AG09309 (cell line): ENCODE results near the gene PHACTR3.

Experiments used
- DNase-seq: peaks from one replicate; pipeline ENCODE4 v3.0.0-alpha.2; 2010; ENCODE audit warnings: low read depth
- H3K4me3 ChIP-seq: 2 replicates; pipeline ENCODE4 v1.5.1; 2011; ENCODE audit warnings: mild to moderate bottlenecking, low read depth, low read length, moderate library complexity; ENCODE audit not compliant: control insufficient read depth
- TF ChIP-seq, protein P1 (sequence below): IDR thresholded peaks from 2 replicates; pipeline ENCODE4 v1.5.1; 2011; ENCODE audit warnings: mild to moderate bottlenecking, low read depth, low read length, inconsistent platforms; ENCODE audit not compliant: insufficient read depth, control insufficient read depth; ENCODE audit errors: missing control alignments

Gene PHACTR3

DNA sequence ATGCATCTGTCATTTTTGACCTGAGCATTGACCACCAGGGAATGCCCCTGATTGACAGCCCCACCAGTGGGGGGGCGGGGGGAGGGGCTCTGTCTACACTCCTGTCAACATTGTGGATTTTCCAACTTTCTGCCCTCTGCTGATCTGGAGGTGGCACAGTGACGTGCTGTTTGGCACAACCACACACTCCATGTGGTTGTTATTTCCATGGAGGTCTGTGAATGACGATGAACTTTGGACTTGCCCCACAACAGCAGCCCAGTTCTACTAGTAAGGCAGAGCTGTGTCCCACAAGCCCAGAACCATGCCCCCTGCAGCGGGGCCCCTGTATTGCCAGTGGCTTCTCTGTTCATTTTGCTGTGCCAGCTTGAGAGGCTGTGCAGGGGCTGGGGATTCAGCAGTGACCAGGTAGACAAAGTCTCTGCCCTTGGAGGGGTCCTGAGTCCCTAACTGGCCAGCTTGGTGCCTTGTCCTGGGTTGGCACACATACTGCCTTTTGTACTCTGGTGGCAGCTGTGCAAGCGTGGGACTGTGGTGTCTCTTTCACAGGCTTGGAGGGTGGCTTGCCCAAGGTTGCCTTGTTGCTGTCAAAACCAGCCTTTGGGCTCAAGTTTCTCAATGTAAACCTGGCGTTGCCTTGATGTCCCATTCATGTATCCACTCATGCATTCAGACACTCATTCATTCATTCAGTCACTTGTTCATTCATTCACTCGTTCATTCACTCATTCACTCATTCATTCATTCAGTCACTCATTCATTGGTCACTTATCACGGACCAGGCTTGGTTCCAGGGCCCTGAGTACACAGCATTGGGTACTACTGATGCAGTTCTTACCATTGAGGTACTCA is 220.6 kb downstream of the PHACTR3 start:
- DNase-seq, result no peak
- TF ChIP-seq, protein P1, sequence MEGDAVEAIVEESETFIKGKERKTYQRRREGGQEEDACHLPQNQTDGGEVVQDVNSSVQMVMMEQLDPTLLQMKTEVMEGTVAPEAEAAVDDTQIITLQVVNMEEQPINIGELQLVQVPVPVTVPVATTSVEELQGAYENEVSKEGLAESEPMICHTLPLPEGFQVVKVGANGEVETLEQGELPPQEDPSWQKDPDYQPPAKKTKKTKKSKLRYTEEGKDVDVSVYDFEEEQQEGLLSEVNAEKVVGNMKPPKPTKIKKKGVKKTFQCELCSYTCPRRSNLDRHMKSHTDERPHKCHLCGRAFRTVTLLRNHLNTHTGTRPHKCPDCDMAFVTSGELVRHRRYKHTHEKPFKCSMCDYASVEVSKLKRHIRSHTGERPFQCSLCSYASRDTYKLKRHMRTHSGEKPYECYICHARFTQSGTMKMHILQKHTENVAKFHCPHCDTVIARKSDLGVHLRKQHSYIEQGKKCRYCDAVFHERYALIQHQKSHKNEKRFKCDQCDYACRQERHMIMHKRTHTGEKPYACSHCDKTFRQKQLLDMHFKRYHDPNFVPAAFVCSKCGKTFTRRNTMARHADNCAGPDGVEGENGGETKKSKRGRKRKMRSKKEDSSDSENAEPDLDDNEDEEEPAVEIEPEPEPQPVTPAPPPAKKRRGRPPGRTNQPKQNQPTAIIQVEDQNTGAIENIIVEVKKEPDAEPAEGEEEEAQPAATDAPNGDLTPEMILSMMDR, result no peak
- H3K4me3 ChIP-seq, result no peak overlapping the region

DNA sequence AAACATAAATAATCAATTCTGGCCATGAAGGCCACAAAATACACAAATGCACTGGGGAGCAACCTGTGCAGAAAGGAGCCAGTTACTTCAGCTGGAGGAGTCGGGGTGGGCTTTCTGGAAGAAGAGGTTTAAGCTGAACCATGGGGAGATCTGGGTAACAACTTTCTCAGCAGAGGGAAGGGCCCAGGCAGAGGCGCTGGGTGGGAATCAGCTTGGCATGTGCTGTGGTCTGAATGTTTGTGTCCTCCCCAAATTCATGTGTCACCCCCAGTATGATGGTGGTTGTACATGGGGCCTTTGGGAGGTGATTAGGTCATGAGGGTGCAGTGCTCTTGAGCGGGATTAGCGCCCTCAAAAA is 221.2 kb downstream of the PHACTR3 start:
- TF ChIP-seq, protein P1, result no peak
- no peak overlapping the region for H3K4me3 ChIP-seq
- no peak for DNase-seq

DNA sequence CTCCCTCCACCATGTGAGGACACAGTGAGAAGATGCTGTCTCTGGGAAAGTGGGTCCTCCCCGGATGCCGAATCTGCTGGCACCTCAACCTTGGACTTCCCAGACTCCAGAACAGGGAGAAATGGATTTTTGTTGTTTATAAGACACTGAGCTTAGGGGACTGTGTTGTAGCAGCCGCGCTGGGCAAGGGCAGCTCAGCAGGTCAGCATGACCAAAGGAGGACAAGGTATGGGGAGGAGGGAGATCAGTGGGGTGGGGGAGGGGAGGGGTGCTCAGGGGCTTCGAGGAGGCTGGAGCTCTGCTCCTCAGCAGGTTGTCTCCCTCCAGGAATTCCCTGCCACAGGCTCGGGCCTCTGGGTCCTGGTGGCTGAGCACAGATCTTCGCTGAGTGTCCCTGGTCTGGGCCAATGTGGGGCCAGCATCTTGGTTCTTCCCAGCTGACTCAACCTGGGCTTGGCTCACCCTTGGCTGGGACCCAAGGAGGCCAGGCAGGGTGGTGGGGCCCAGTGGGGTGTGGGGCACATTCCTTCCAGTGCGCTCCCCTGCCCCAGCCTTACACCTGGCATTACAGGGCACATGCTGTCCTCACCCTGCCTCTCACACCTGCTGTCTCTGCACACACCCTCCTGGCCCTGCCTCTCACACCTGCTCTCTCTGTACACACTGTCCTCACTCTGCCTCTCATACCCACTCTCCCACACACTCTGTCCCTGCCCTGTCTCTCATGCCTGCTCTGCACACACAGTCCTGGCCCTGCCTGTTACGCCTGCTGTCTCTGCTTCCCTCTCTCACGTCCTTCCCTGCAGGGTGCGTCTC is 221.8 kb downstream of the PHACTR3 start:
- TF ChIP-seq, protein P1, result no peak
- no peak overlapping the region for H3K4me3 ChIP-seq
- no peak for DNase-seq

DNA sequence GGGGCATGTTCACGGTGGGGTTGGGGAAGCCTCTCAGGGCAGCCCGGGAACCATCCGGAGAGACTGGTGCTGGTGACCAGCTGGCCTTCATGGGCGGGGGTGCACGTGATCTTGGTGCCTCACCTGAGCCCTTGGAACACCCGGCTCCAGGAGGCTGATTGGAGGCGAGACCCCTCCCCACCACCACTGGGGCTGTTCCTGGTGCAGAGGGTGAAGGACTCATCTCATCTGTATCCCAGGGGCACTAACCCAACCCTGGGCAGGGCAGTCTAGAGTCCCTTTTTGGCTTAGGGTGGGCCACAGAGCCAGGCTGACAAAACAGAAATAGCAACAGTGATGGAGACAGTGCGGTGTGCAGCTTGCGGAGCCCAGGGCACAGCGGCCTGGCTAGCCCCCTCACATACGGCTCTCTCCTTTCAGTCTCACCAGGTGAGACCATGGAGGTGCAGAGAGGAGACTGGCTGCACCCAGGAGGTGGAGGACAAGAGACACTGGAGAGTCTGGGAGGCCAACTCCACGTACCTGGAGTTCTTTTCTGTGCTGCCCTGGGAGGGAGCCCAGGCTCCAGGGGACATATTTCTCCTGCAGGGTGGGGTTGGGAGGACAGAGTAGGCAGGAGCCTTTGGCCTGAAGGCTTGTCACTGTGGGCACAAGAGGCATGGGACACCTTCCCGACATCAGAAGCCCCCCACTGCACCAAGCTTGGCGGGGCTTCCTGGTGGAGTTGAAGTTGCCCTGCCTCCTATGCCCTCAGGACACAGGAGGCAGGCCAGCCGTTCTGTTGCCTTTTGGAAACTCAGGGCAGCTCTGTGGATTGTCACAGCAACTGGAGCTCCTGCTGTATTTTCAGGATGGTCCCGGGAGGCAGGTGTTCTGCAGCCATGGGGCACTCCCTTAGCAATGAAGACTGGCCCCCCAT is 223.1 kb downstream of the PHACTR3 start:
- no peak for DNase-seq
- H3K4me3 ChIP-seq, result no peak overlapping the region
- TF ChIP-seq, protein P1, result no peak

DNA sequence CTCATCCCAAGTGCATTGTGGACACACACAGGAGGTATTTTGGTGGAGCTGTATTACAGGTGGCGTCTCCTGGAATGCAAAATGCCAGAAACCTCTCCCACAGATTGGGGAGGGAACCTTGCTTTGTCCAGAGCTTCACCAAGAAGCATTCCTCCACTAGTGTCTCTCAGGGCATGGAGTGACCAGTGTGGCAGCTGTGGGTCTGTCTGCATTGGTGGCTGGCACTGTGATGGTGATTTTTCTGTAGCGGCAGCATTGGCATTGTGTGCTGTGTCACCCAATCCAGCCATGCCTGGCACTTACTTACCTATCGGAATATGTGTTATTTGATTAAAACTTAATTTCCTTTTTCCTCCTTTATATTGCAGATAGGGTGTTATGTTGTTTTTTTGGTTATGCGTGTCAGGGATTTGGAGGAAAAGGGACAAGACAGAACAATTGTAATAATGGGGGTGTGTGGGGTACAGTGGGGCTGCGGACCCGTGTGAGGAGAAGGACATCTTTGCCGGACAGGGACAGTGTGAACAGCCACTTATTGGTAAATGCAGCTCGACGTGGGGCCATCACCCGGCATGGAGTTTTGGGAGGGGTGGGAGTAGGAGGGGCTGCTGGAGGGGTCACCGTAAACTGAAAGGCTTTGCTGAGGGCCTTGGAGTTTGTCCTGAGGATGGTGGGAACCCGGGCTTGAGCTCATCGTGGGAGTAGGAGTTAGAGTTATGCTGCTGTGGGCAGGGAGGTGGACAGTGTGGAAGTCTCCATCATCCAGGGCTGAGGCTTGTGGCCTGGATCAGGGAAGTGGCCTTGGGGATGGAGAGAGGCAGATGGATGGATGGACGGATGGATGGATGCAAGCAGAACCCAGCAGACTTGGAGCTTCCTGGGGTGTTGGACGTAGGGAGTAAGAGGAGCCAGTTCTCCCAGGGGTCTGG is 224.0 kb downstream of the PHACTR3 start:
- H3K4me3 ChIP-seq, result no peak overlapping the region
- TF ChIP-seq, protein P1, result no peak
- DNase-seq, result no peak
